Spleen (tissue), 11 donors: ENCODE results near the gene LMO2. TPM values are rescaled to one million over a fixed set of nuclear protein-coding genes. Genes with fewer than 3 reads are reported as not detected.

Experiments used
- DNase-seq: peaks from one replicate; pipeline ENCODE4 v3.0.0-alpha.2; 2020
- H3K27ac ChIP-seq, 8 donors: fragments of 200-600 bp; sonication (generic) in 7 of 8; 1 replicate in 4 of 8; 2 replicates in 4 of 8; pipeline versions ENCODE4 v1.5.0 to v1.8.0; 2016 to 2021; ENCODE audit warnings: inconsistent platforms in 4 of 8, mild to moderate bottlenecking in 4 of 8, moderate library complexity in 1 of 8
- H3K27me3 ChIP-seq, 7 donors: fragments of 200-600 bp; sonication (generic) in 6 of 7; replicated peaks in 1 of 7; 1 replicate in 4 of 7; 2 replicates in 3 of 7; pipeline versions ENCODE4 v1.5.0 to v1.8.0; 2016 to 2021; ENCODE audit warnings: inconsistent platforms in 3 of 7, mild to moderate bottlenecking in 1 of 7
- H3K36me3 ChIP-seq, 6 donors: fragments of 200-600 bp; sonication (generic) in 5 of 6; 1 replicate in 4 of 6; 2 replicates in 2 of 6; pipeline versions ENCODE4 v1.5.0 to v1.8.0; 2016 to 2021; ENCODE audit warnings: inconsistent platforms in 2 of 6
- H3K4me1 ChIP-seq, 6 donors: fragments of 200-600 bp; sonication (generic) in 5 of 6; 1 replicate in 3 of 6; 2 replicates in 3 of 6; pipeline versions ENCODE4 v1.5.0 to v1.8.0; 2016 to 2021; ENCODE audit warnings: inconsistent platforms in 3 of 6
- H3K4me3 ChIP-seq, 8 donors: fragments of 200-600 bp; sonication (generic) in 7 of 8; 1 replicate in 4 of 8; 2 replicates in 4 of 8; pipeline versions ENCODE4 v1.5.0 to v1.8.0; 2016 to 2021; ENCODE audit warnings: inconsistent platforms in 4 of 8, mild to moderate bottlenecking in 4 of 8, moderate library complexity in 2 of 8
- H3K9me3 ChIP-seq, 8 donors: fragments of 200-600 bp; sonication (generic) in 7 of 8; 1 replicate in 4 of 8; 2 replicates in 4 of 8; pipeline versions ENCODE4 v1.5.0 to v1.8.0; 2016 to 2021; ENCODE audit warnings: inconsistent platforms in 4 of 8
- POLR2A ChIP-seq, 3 donors: fragments of 450-650 bp; IDR thresholded peaks; one replicate each; pipeline ENCODE4 v1.5.1; 2017; ENCODE audit warnings: antibody characterized with exemption in 3 of 3, mild to moderate bottlenecking in 1 of 3
- POLR2AphosphoS5 ChIP-seq, 3 donors: sonication (generic); formaldehyde crosslinking; IDR thresholded peaks; one replicate each; pipeline ENCODE4 v1.5.1; 2017; ENCODE audit warnings: antibody characterized with exemption in 3 of 3
- WGBS, 5 donors: extraction: QIAGEN DNeasy Blood & Tissue Kit in 3 of 5; methylation state at CpG; one replicate each; pipeline versions ENCODE4 v1.1.5 to v1.1.7; 2013 to 2018; 5-methylcytosine and 5-hydroxymethylcytosine counted together
- intact Hi-C: fragments of 100-400 bp; cut with DNase I; formaldehyde crosslinking; loops from one replicate; pipeline ENCODE4 v1.15.0; 2023; ENCODE audit warnings: low total_unique reads
- polyA plus RNA-seq, 3 donors: library from polyadenylated mRNA; stranded (reverse); fragments of 200-250 nt; gene quantifications; one replicate each; pipeline ENCODE4 v1.2.1, GENCODE V29; 2013
- total RNA-seq, 7 donors: library from RNA; depleted of rRNA in 3 of 7; stranded (reverse); fragments of >200 nt in 3 of 7; fragmentation: NEBNext Ultra II Directional in 4 of 7; extraction: Animal tissue kit (Norgen Biotek cat#: 25700) in 4 of 7; gene quantifications; one replicate each; pipeline versions ENCODE4 v1.1.0 to v1.2.1, GENCODE V29; 2016 to 2021
- TF ChIP-seq, protein P1 (sequence below), 11 experiments: fragments of 200-600 bp in 7 of 11; fragments of 450-650 bp in 4 of 11; sonication (generic) in 4 of 11; IDR thresholded peaks in 8 of 11; conservative IDR thresholded peaks in 3 of 11; 1 replicate in 7 of 11; 2 replicates in 4 of 11; pipeline versions ENCODE4 v1.4.0 to v1.8.0; 2016 to 2021; ENCODE audit warnings: antibody characterized with exemption in 11 of 11, inconsistent platforms in 4 of 11, mild to moderate bottlenecking in 1 of 11
- donor health status: healthy with polysubstance abuse.
- donor health status: DM: no; HTN: no; CAD: no; lungs with moderate emphysema.
- donor health status: DM: no; HTN: no; CAD: no.
- donor health status: Bipolar disorder and iron deficiency.
- donor health status: healthy.
- donor health status: DM: no; HTN: no; CAD: no.
- donor health status: DM: yes; HTN: yes; CAD: no.

LMO2 gene
- total and polyA plus RNA-seq, 10 donors, result 36.0 to 79.4 (median 61.5) TPM

DNA sequence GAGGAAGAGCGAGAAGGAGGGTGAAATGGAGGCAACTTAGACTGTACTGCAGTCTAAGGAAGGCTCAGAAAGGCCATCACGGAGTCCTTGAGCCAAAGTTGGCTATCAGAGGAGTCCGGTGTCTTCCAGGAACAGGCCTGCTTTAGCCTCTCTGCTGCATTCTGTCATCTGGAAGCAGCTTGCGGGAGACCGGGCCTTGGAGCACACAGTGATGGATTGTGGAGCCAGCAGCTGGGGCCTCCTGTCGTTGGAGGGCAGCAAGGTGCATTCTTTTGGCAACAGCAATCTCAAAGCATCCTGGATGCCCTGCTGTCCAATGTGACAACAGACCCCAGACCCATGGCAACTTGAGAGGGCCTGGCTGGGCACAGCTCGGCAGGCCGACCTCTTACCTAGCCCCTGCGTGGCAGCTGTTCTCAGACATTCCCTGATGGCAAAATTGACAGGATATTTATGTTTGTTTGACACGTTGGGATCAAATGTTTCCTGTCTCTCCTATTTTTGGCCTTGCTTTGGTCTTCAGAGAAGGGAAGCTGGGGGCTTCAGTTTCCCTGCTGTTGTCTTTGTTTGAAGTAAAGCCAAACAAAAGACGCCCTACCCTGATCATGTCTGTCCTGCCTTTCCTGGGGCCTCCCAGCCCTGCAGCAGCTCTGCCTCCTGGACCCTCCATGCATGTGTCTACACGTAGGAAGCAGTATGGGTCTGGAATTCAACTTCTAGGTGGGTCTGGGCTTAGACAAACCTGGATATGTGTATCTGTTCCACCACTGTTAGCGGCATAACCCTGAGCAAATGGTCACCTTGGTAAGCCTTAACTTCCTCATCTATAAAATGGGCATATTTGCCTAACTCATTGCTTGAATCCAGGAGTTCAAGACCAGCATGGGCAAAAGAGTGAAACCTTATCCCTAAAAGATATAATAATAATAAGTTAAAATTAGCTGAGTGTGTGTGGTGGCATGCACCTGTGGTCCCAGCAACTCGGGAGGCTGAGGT, 43.9 kb upstream of the LMO2 start:
- DNase-seq, result no peak
- Histone ChIP-seq H3K4me3 (no peak overlapping the region), H3K9me3 (peaks cover 0 to 19% (median 8%) of the 10 kb centered on the region in 8 donors), H3K27ac (peak overlapping the region in 1 of 8 donors; percentile 7), H3K4me1 (peaks cover 6 to 68% (median 46%) of the 10 kb centered on the region in 6 donors), H3K36me3 (no peaks in the 10 kb centered on the region), H3K27me3 (no peaks in the 10 kb centered on the region)
- intact Hi-C loops, result no loop called here
- 76 to 81% (median 78%) methylated on average over 13 to 14 of the region's 14 CpGs for WGBS, 5 donors
- TF ChIP-seq POLR2A (IDR thresholded peaks at IDR 0.05) (no peak), POLR2AphosphoS5 (IDR thresholded peaks at IDR 0.05) (no peak)
- TF ChIP-seq, protein P1, sequence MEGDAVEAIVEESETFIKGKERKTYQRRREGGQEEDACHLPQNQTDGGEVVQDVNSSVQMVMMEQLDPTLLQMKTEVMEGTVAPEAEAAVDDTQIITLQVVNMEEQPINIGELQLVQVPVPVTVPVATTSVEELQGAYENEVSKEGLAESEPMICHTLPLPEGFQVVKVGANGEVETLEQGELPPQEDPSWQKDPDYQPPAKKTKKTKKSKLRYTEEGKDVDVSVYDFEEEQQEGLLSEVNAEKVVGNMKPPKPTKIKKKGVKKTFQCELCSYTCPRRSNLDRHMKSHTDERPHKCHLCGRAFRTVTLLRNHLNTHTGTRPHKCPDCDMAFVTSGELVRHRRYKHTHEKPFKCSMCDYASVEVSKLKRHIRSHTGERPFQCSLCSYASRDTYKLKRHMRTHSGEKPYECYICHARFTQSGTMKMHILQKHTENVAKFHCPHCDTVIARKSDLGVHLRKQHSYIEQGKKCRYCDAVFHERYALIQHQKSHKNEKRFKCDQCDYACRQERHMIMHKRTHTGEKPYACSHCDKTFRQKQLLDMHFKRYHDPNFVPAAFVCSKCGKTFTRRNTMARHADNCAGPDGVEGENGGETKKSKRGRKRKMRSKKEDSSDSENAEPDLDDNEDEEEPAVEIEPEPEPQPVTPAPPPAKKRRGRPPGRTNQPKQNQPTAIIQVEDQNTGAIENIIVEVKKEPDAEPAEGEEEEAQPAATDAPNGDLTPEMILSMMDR (IDR thresholded peaks at IDR 0.05 in 8 of 11, conservative IDR thresholded peaks at IDR 0.05 in 3 of 11), result no peak

DNA sequence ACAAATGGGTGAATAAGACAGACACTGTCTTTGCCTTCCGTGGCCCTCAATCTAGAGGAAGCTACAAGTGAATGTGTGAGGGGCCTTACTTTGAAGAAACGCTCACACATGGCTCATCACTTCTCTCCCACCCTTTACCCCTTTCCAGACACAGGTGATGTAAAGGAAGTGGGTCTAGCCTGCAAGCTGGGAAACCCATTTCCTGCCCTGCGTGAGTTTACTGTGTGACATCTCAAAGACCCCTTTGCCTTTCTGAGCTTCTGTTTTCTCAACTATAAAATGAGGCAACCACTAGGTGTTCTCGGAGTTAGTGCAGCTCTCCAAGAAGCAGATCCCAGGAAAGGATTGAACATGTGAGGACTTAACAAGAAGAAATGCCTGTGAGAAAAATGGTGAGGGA, 43.1 kb upstream of the LMO2 start:
- intact Hi-C loops, result no loop called here
- H3K9me3 ChIP-seq, result peaks cover 0 to 19% (median 8%) of the 10 kb centered on the region in 8 donors
- H3K4me3 ChIP-seq, result no peak overlapping the region
- H3K4me1 ChIP-seq, result peaks cover 6 to 75% (median 52%) of the 10 kb centered on the region in 6 donors
- H3K27me3 ChIP-seq, result no peaks in the 10 kb centered on the region
- peak overlapping the region in 1 of 8 donors; percentile 7 for H3K27ac ChIP-seq
- 62 to 78% (median 73%) methylated on average over 4 of the region's 4 CpGs for WGBS, 5 donors
- no peak for TF ChIP-seq POLR2A (IDR thresholded peaks at IDR 0.05)
- TF ChIP-seq POLR2AphosphoS5 (IDR thresholded peaks at IDR 0.05), result no peak
- TF ChIP-seq, protein P1 (IDR thresholded peaks at IDR 0.05 in 8 of 11, conservative IDR thresholded peaks at IDR 0.05 in 3 of 11), result no peak
- no peaks in the 10 kb centered on the region for H3K36me3 ChIP-seq
- no peak for DNase-seq

DNA sequence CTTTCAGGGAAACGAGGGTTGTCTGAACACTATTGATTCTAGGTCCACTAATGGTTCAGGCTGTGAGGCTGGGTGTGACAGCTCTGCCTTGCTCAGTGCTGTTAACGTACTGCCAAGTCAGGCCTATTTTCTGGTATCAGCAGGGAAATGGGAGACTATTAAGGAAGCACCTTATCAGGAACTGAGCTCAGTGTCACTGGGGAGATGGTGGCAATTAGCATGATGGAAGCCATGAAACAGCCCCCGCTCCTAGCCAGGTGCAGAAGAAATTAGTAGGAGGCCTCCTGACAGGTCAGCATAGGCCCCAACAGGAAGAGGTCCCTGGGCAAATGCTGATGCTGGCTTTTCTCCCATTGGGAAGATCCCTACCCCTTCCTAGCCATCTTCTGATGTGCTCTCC, 42.6 kb upstream of the LMO2 start:
- WGBS, 5 donors, result 47 to 85% (median 61%) methylated on average over 3 of the region's 3 CpGs
- peaks cover 0 to 19% (median 8%) of the 10 kb centered on the region in 8 donors for H3K9me3 ChIP-seq
- no peaks in the 10 kb centered on the region for H3K36me3 ChIP-seq
- intact Hi-C loops, result no loop called here
- peak overlapping the region in 3 of 8 donors; percentile 3 to 60 (median 53) for H3K27ac ChIP-seq
- no peaks in the 10 kb centered on the region for H3K27me3 ChIP-seq
- TF ChIP-seq POLR2AphosphoS5 (IDR thresholded peaks at IDR 0.05), result peak in 1 of 3 donors; percentile 24
- TF ChIP-seq, protein P1 (IDR thresholded peaks at IDR 0.05 in 8 of 11, conservative IDR thresholded peaks at IDR 0.05 in 3 of 11), result no peak
- peaks cover 9 to 81% (median 55%) of the 10 kb centered on the region in 6 donors for H3K4me1 ChIP-seq
- no peak overlapping the region for H3K4me3 ChIP-seq
- DNase-seq, result no peak

DNA sequence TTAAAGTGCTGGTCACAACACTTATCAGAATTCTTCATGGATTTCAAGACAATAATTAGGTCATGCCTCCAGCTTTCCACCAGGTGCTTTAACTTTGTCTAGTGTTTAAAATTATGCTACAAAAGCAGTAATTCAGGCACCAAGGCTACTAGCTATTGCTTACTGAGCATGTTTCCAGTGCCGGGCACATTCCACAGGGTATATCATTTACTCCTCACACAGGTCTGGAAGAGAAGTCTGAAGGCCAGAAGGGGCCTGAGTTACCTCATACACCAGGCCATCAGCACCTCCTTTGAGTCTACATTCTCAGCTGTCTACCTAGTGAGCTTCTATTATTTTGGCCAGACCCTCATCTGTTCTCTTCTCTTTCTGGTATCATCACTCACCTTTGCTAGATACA, 41.7 kb upstream of the LMO2 start:
- Histone ChIP-seq H3K9me3 (peaks cover 0 to 19% (median 8%) of the 10 kb centered on the region in 8 donors), H3K4me1 (peaks cover 9 to 89% (median 56%) of the 10 kb centered on the region in 6 donors), H3K36me3 (no peaks in the 10 kb centered on the region), H3K4me3 (no peak overlapping the region), H3K27ac (peak overlapping the region in 3 of 8 donors; percentile 36 to 96 (median 60)), H3K27me3 (no peaks in the 10 kb centered on the region)
- DNase-seq, result no peak
- TF ChIP-seq, protein P1 (IDR thresholded peaks at IDR 0.05 in 8 of 11, conservative IDR thresholded peaks at IDR 0.05 in 3 of 11), result no peak
- TF ChIP-seq POLR2A (IDR thresholded peaks at IDR 0.05) (no peak), POLR2AphosphoS5 (IDR thresholded peaks at IDR 0.05) (no peak)
- WGBS, 5 donors, result 58 to 96% (median 78%) methylated on average over 1 of the region's 1 CpG
- intact Hi-C loops, result no loop called here
